B cell (primary cell): Measurements from ENCODE around the gene TBC1D2. TPM values are rescaled to one million over a fixed set of nuclear protein-coding genes. Genes with fewer than 3 reads are reported as not detected.

Experiments used
- ATAC-seq: fragments of 200-7000 bp; cut with Tn5 transposase; one replicate; pipeline ENCODE4 v1.10.0; 2021; ENCODE audit warnings: low read depth, mild to moderate bottlenecking, moderate number of reproducible peaks, moderate library complexity
- CTCF ChIA-PET: fragments of 350-600 bp; sonication (Branson Sonifier 250); formaldehyde crosslinking; loops from one replicate; lab custom pipeline; 2021; ENCODE audit warnings: antibody characterized with exemption, inconsistent platforms; lab: Charles Lee
- POLR2A ChIA-PET: fragments of 350-600 bp; sonication (Branson Sonifier 250); formaldehyde crosslinking; loops from one replicate; lab custom pipeline; 2021; ENCODE audit warnings: antibody characterized with exemption; lab: Charles Lee
- DNase-seq: peaks from one replicate; pipeline ENCODE4 v3.0.0; 2013
- H2AFZ ChIP-seq: 2 replicates; pipeline ENCODE4 v1.6.1; 2012; ENCODE audit warnings: mild to moderate bottlenecking, low read depth, low read length; ENCODE audit not compliant: insufficient read depth, poor library complexity, severe bottlenecking
- H3K27ac ChIP-seq, 2 donors: 1 replicate in 1 of 2; 2 replicates in 1 of 2; pipeline ENCODE4 v1.5.1; 2012 to 2013; ENCODE audit warnings: low read length in 2 of 2, mild to moderate bottlenecking in 2 of 2, moderate library complexity in 1 of 2
- H3K27me3 ChIP-seq, 4 experiments: fragments of 200-600 bp in 1 of 4; sonication (generic) in 1 of 4; replicated peaks in 1 of 4; 1 replicate in 2 of 4; 2 replicates in 2 of 4; pipeline versions ENCODE4 v1.6.1 to v1.7.0; 2013 to 2016; ENCODE audit warnings: low read length in 3 of 4, mild to moderate bottlenecking in 2 of 4, mixed read lengths in 1 of 4, moderate library complexity in 1 of 4; ENCODE audit not compliant: insufficient read depth in 4 of 4, control insufficient read depth in 3 of 4; ENCODE audit errors: control extremely low read depth in 1 of 4
- H3K36me3 ChIP-seq, 2 experiments: replicated peaks in 1 of 2; 1 replicate in 1 of 2; 2 replicates in 1 of 2; pipeline versions ENCODE4 v1.6.1 to v1.7.1; 2013; ENCODE audit warnings: low read length in 1 of 2; ENCODE audit not compliant: insufficient read depth in 2 of 2, control insufficient read depth in 1 of 2; ENCODE audit errors: control extremely low read depth in 1 of 2, extremely low read depth in 1 of 2
- H3K4me1 ChIP-seq, 2 donors: fragments of 200-600 bp in 1 of 2; sonication (generic) in 1 of 2; 1 replicate in 1 of 2; 2 replicates in 1 of 2; pipeline versions ENCODE4 v1.5.1 to v1.6.1; 2013 to 2017; ENCODE audit warnings: low read length in 2 of 2; ENCODE audit not compliant: control insufficient read depth in 2 of 2, insufficient read depth in 2 of 2
- H3K4me2 ChIP-seq: replicated peaks from 2 replicates; pipeline ENCODE3; 2012; ENCODE audit warnings: mild to moderate bottlenecking, low read depth, low read length; ENCODE audit not compliant: poor library complexity, severe bottlenecking
- H3K4me3 ChIP-seq, 5 experiments: fragments of 200-600 bp in 1 of 5; sonication (generic) in 1 of 5; 1 replicate in 3 of 5; 2 replicates in 2 of 5; pipeline versions ENCODE4 v1.5.1 to v1.7.0; 2011 to 2016; ENCODE audit warnings: low read length in 4 of 5, mild to moderate bottlenecking in 4 of 5, low read depth in 2 of 5, control low read depth in 1 of 5, moderate library complexity in 1 of 5; ENCODE audit not compliant: insufficient read depth in 1 of 5; ENCODE audit errors: control extremely low read depth in 1 of 5, extremely low read depth in 1 of 5
- H3K79me2 ChIP-seq: fragments of 200-600 bp; sonication (generic); one replicate; pipeline ENCODE4 v1.6.0; 2016; ENCODE audit warnings: low read length; ENCODE audit not compliant: control insufficient read depth, insufficient read depth
- H3K9ac ChIP-seq: fragments of 200-600 bp; sonication (generic); 2 replicates; pipeline ENCODE4 v1.6.1; 2017; ENCODE audit warnings: mild to moderate bottlenecking, low read length, moderate library complexity
- H3K9me3 ChIP-seq, 3 donors: one replicate each; pipeline versions ENCODE4 v1.6.1 to v1.7.1; 2013; ENCODE audit warnings: low read length in 2 of 3; ENCODE audit not compliant: control insufficient read depth in 2 of 3, insufficient read depth in 1 of 3; ENCODE audit errors: control extremely low read depth in 1 of 3
- H4K20me1 ChIP-seq: 2 replicates; pipeline ENCODE4 v1.6.0; 2012; ENCODE audit warnings: mild to moderate bottlenecking, low read length; ENCODE audit not compliant: insufficient read depth, control insufficient read depth, poor library complexity, severe bottlenecking
- H3K27ac Mint-ChIP-seq: one replicate; pipeline ENCODE4 v1.8.0; 2021; ENCODE audit warnings: mixed read lengths
- H3K27me3 Mint-ChIP-seq: one replicate; pipeline ENCODE4 v1.8.0; 2021; ENCODE audit warnings: mixed read lengths
- H3K4me1 Mint-ChIP-seq: one replicate; pipeline ENCODE4 v1.8.0; 2021; ENCODE audit warnings: mixed read lengths
- H3K4me3 Mint-ChIP-seq: one replicate; pipeline ENCODE4 v1.8.0; 2021; ENCODE audit warnings: mixed read lengths
- H3K9me3 Mint-ChIP-seq: one replicate; pipeline ENCODE4 v1.8.0; 2022; ENCODE audit warnings: mixed read lengths; ENCODE audit not compliant: insufficient read depth
- CTCF ChIP-seq: fragments of 200-600 bp; IDR thresholded peaks from one replicate; pipeline ENCODE4 v1.8.0; 2022; ENCODE audit warnings: antibody characterized with exemption, mild to moderate bottlenecking
- EZH2 ChIP-seq: IDR thresholded peaks from 2 replicates; pipeline ENCODE4 v1.6.1; 2012; ENCODE audit warnings: borderline replicate concordance, low read depth, mild to moderate bottlenecking, moderate library complexity, low read length; ENCODE audit not compliant: insufficient read depth, poor library complexity, severe bottlenecking
- WGBS: methylation state at CpG from one replicate; pipeline ENCODE4 v1.1.5; 2013; ENCODE audit warnings: missing lambda C conversion rate; ENCODE audit not compliant: insufficient coverage; 5-methylcytosine and 5-hydroxymethylcytosine counted together
- intact Hi-C: fragments of 100-400 bp; cut with micrococcal nuclease; formaldehyde crosslinking; loops from one replicate; pipeline ENCODE4 v1.10.0; 2022
- polyA plus RNA-seq: library from polyadenylated mRNA; depleted of rRNA; stranded (reverse); fragments of >200 nt; gene quantifications from 2 replicates; pipeline ENCODE4 v1.2.3, GENCODE V29; 2012
- total RNA-seq, 2 donors: library from RNA; stranded (reverse); fragments of 120-200 nt in 1 of 2; gene quantifications; 1 replicate in 1 of 2; 2 replicates in 1 of 2; pipeline versions ENCODE4 v1.2.3 to v1.2.4, GENCODE V29; 2013 to 2022

TBC1D2 gene
- total and polyA plus RNA-seq, 2 donors (not counting 1 experiment from before 2014, with no cell fraction given) = 5.0 to 5.3 TPM

DNA sequence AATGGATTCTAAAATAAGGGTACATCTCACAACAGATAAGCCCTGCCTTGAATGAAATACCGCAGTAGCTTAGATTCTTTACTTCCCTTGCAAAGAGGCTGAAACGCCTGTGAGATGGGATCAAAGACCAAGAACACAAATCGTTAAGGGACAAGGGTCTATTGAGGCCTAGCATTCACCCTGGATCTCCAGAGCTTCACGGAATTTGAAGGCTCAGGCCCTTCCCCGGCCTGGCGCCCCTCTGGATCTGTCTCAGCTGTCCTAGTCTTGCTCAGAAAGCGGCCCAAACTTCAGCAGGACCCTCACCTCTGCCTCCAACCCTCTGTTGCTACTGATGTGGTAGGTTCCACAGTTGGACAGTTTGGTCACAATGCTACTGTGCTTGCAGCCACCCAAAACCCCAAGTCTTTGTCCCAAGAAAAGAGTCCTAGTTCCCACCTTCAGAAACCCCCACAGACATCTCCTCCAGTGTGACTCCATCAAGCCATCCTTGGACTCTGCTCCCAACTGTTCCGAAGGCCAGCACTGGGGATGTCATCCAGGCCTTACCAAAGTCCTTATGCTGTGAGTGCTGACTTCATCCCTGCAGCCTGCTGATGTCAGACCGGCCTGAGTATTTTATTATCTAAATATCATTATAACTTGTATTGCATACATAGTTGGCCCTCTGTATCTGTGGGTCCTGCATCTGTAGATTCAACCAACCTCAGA, 72.4 kb downstream of the TBC1D2 start:
- no peak overlapping the region for H3K4me2 ChIP-seq
- H3K4me3 ChIP-seq = no peak overlapping the region
- no peak for TF ChIP-seq EZH2
- no peak for TF ChIP-seq CTCF
- no peaks in the 10 kb centered on the region for H3K79me2 ChIP-seq
- WGBS = 96% methylated on average over 8 of the region's 9 CpGs
- Mint-ChIP-seq H3K27me3 (no peaks in the 10 kb centered on the region), H3K9me3 (no peaks in the 10 kb centered on the region), H3K27ac (no peak overlapping the region), H3K4me1 (no peaks in the 10 kb centered on the region), H3K4me3 (no peak overlapping the region)
- H3K4me1 ChIP-seq = no peaks in the 10 kb centered on the region
- H3K27ac ChIP-seq = no peak overlapping the region
- DNase-seq = no peak
- no peaks in the 10 kb centered on the region for H4K20me1 ChIP-seq
- POLR2A ChIA-PET = no interaction called here
- intact Hi-C loops = no loop called here
- peaks cover 0 to 4% (median 0%) of the 10 kb centered on the region in 3 donors for H3K9me3 ChIP-seq
- no peak overlapping the region for H3K9ac ChIP-seq
- H3K36me3 ChIP-seq = no peaks in the 10 kb centered on the region
- H3K27me3 ChIP-seq = no peaks in the 10 kb centered on the region
- H2AFZ ChIP-seq = no peak overlapping the region
- CTCF ChIA-PET = no interaction called here
- no peak for ATAC-seq

DNA sequence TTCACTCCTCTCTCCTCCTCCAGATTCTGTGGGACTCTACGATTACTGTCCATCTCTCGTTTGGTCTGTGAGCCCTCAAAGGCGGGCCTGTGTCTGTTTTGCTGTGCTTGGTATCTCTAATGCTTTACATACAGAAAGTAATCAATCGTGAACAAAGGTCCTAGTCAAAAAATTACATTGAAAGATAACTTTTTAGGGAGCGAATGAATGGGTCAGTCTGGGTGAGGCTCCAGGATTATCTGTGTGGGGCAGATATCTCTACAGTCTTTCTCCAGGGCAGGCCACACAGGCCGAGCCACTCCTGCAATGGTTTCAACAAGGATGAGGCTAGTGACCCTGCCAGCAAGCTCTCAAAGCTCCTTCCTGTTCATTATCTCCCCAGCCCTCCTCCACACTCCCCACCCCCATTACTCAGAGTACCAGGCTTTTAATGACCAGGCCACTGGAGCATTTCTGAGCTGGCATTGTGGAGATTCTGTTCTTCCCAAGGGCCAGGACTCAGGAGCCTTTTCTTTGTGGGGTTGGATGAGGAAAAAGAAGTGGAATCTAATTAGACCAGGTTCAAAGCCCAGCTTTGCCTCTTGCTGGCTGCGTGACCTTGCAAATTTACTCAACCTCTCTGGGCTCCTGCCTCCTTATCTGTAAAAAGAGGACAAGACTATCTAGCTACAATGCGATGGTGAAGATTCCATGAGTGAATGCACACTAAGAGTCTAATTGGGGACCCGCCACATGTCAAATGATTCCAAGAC, 73.2 kb downstream of the TBC1D2 start:
- no peaks in the 10 kb centered on the region for H3K4me1 Mint-ChIP-seq
- POLR2A ChIA-PET = no interaction called here

More for the DNA sequence above, 73.2 kb downstream of the TBC1D2 start:
- Histone ChIP-seq H2AFZ (no peak overlapping the region), H3K27ac (no peak overlapping the region), H3K4me1 (no peaks in the 10 kb centered on the region), H3K9ac (no peak overlapping the region), H3K27me3 (no peaks in the 10 kb centered on the region), H3K36me3 (no peaks in the 10 kb centered on the region), H3K4me2 (no peak overlapping the region), H3K9me3 (peaks cover 0 to 4% (median 0%) of the 10 kb centered on the region in 3 donors), H4K20me1 (no peaks in the 10 kb centered on the region), H3K79me2 (no peaks in the 10 kb centered on the region), H3K4me3 (no peak overlapping the region)
- intact Hi-C loops = no loop called here
- 96% methylated on average over 4 of the region's 9 CpGs for WGBS
- DNase-seq = no peak
- Mint-ChIP-seq H3K27me3 (no peaks in the 10 kb centered on the region), H3K4me3 (no peak overlapping the region), H3K9me3 (no peaks in the 10 kb centered on the region), H3K27ac (no peak overlapping the region)
- TF ChIP-seq CTCF (no peak), EZH2 (no peak)
- CTCF ChIA-PET = no interaction called here
- ATAC-seq = no peak
